Pulmonary artery endothelial cell (primary cell): ENCODE data around the gene RANBP9. TPM values are rescaled to one million over a fixed set of nuclear protein-coding genes. Genes with fewer than 3 reads are reported as not detected.

Experiments used
- total RNA-seq: library from RNA; depleted of rRNA; stranded (reverse); fragments of >200 nt; gene quantifications from 2 replicates; pipeline ENCODE4 v1.2.3, GENCODE V29; 2014

The RANBP9 gene
- total RNA-seq, 1 donor from 2014 or later, result 23.1 TPM

Other genes starting within 250 kb of the RANBP9 start
- 37.7 and 47.2 TPM in 2 replicates for gene GFOD1, start 224.2 kb downstream of the RANBP9 start, total RNA-seq
- 7.9 and 8.2 TPM in 2 replicates for gene SIRT5, start 137.2 kb downstream of the RANBP9 start, total RNA-seq
- 67.4 and 86.3 TPM in 2 replicates for gene NOL7, start 96.5 kb downstream of the RANBP9 start, total RNA-seq
- 5.7 and 10.8 TPM in 2 replicates for gene MCUR1, start 102.7 kb upstream of the RANBP9 start, total RNA-seq
- gene RNF182, start 213.1 kb upstream of the RANBP9 start, total RNA-seq, result 0.20 and 0.25 TPM in 2 replicates